K562 (cell line): ENCODE measurements around the gene MYL4. TPM values are rescaled to one million over a fixed set of nuclear protein-coding genes. Genes with fewer than 3 reads are reported as not detected.
A peak's percentile ranks its signal among the peaks of the same experiment; 100 is the strongest.

ENCODE experiments used
- ATF7 ChIP-seq: fragments of 450-650 bp; IDR thresholded peaks from 2 replicates; pipeline ENCODE4 v1.7.1; 2014; ENCODE audit warnings: mild to moderate bottlenecking, moderate library complexity
- E2F8 ChIP-seq: fragments of 450-650 bp; IDR thresholded peaks from 2 replicates; pipeline ENCODE4 v1.7.1; 2018; ENCODE audit warnings: mild to moderate bottlenecking, low read depth; ENCODE audit not compliant: partially characterized antibody
- ETV5 ChIP-seq: sonication (generic); formaldehyde crosslinking; IDR thresholded peaks from 2 replicates; pipeline ENCODE4 v1.4.0; 2020; ENCODE audit warnings: low read depth, mild to moderate bottlenecking, missing genetic modification reagents
- KDM2B ChIP-seq: fragments of 250-450 bp; sonication (Bioruptor Pico); IDR thresholded peaks from 2 replicates; pipeline ENCODE4 v1.8.0; 2021; ENCODE audit warnings: mild to moderate bottlenecking, moderate library complexity
- MEIS2 ChIP-seq: fragments of 450-650 bp; IDR thresholded peaks from 2 replicates; pipeline ENCODE4 v1.6.1; 2014; ENCODE audit warnings: mild to moderate bottlenecking; ENCODE audit not compliant: partially characterized antibody
- PHB ChIP-seq: fragments of 250-450 bp; sonication (Bioruptor Pico); IDR thresholded peaks from 2 replicates; pipeline ENCODE4 v1.5.0; 2021
- RBM25 ChIP-seq: fragments of 200-400 bp; formaldehyde crosslinking; IDR thresholded peaks from 2 replicates; pipeline ENCODE4 v1.6.1; 2018; ENCODE audit warnings: low read length, low read depth, moderate library complexity; ENCODE audit not compliant: severe bottlenecking
- SOX6 ChIP-seq: fragments of 450-650 bp; IDR thresholded peaks from 2 replicates; pipeline ENCODE4 v1.6.1; 2014; ENCODE audit warnings: mild to moderate bottlenecking
- XRCC5 ChIP-seq: fragments of 200-400 bp; formaldehyde crosslinking; IDR thresholded peaks from 2 replicates; pipeline ENCODE4 v1.6.1; 2017; ENCODE audit warnings: low read depth, mild to moderate bottlenecking, low read length
- ZNF592 ChIP-seq: fragments of 450-650 bp; IDR thresholded peaks from 2 replicates; pipeline ENCODE4 v1.6.1; 2017; ENCODE audit warnings: antibody characterized with exemption, mild to moderate bottlenecking
- ZNF609 ChIP-seq: sonication (generic); formaldehyde crosslinking; IDR thresholded peaks from 2 replicates; pipeline ENCODE4 v1.8.1; 2023; ENCODE audit warnings: missing genetic modification reagents, mild to moderate bottlenecking, borderline replicate concordance
- ZNF79 ChIP-seq: fragments of 250-450 bp; sonication (Bioruptor Pico); IDR thresholded peaks from 2 replicates; pipeline ENCODE4 v1.4.0; 2020; ENCODE audit warnings: low read depth, mild to moderate bottlenecking, moderate library complexity
- polyA plus RNA-seq, 8 experiments: library from polyadenylated mRNA; depleted of rRNA in 4 of 8; stranded (reverse) in 5 of 8; unstranded in 3 of 8; fragments of >200 nt; fragmentation: Nextera tagmentation in 2 of 8; fragmentation: Illumina TruSeq in 1 of 8; extraction: Ambion mirVana in 2 of 8; extraction: Trizol in 1 of 8; gene quantifications; 2 replicates each; pipeline versions ENCODE4 v1.2.1 to v1.2.3, GENCODE V29; 2011 to 2014; ENCODE audit warnings: inconsistent platforms in 1 of 8, missing spikeins in 1 of 8
- total RNA-seq, 7 experiments: library from RNA; depleted of rRNA in 6 of 7; stranded (reverse); fragments of >200 nt in 6 of 7; fragmentation: Illumina TruSeq in 2 of 7; extraction: Trizol in 2 of 7; gene quantifications; 2 replicates each; pipeline versions ENCODE4 v1.2.1 to v1.2.3, GENCODE V29; 2011 to 2021; ENCODE audit warnings: low replicate concordance in 1 of 7
- TF ChIP-seq, protein P1 (sequence below): fragments of 450-650 bp; conservative IDR thresholded peaks from 2 replicates; pipeline ENCODE4 v1.6.1; 2016; ENCODE audit warnings: missing genetic modification characterization, low read depth, mild to moderate bottlenecking, missing compliant biosample characterization, moderate library complexity

MYL4 gene
- total and polyA plus RNA-seq, 9 of the 15 experiments (the other 6 are each of a cell fraction or from before 2014, with no cell fraction given) = 117 to 423 (median 221) TPM

GRCh38 chr17:47229535-47230443, 20.6 kb downstream of the MYL4 start (continued):
- no peak for TF ChIP-seq ZNF79 (CRISPR knock-in tag)
- TF ChIP-seq ATF7 = peak; percentile 72
- peak; percentile 49 for TF ChIP-seq E2F8
- TF ChIP-seq MEIS2 = peak; percentile 59
- TF ChIP-seq XRCC5 = peak; percentile 87
- peak; percentile 84 for TF ChIP-seq ZNF592
- TF ChIP-seq ZNF609 (CRISPR knock-in tag) = peak; percentile 31; the same call in 1 of the 2 replicates
- TF ChIP-seq ETV5 = peak; percentile 70; the same call in 1 of the 2 replicates
- TF ChIP-seq PHB (CRISPR knock-in tag) = no peak
- TF ChIP-seq, protein P1, sequence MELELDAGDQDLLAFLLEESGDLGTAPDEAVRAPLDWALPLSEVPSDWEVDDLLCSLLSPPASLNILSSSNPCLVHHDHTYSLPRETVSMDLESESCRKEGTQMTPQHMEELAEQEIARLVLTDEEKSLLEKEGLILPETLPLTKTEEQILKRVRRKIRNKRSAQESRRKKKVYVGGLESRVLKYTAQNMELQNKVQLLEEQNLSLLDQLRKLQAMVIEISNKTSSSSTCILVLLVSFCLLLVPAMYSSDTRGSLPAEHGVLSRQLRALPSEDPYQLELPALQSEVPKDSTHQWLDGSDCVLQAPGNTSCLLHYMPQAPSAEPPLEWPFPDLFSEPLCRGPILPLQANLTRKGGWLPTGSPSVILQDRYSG (tag) = no peak
- 0 out of 2 replicates have a peak, but pooled peaks have one; percentile 49 for TF ChIP-seq KDM2B
- TF ChIP-seq RBM25 = no peak
- TF ChIP-seq SOX6 = peak; percentile 49; the same call in 1 of the 2 replicates
